Superior temporal gyrus (tissue), 1 donor: Measurements from ENCODE around the gene IMPDH2.

Experiments
- DNase-seq: peaks from one replicate; pipeline ENCODE4 v3.0.0-alpha.2; 2016; ENCODE audit errors: extremely low spot score

Gene IMPDH2

GRCh38 chr3:48980295-48980694 lies 48.9 kb downstream of the IMPDH2 start:
- DNase-seq = no peak

- DNase-seq = no peak
Measured at GRCh38 chr3:48979451-48979850, 49.7 kb downstream of the IMPDH2 start.
